Measurements from ENCODE around the gene KIF23. TPM values are rescaled to one million over a fixed set of nuclear protein-coding genes. Genes with fewer than 3 reads are reported as not detected.
"Not testable (repeated sequence)": the region's sequence is repeated elsewhere in the genome, so short reads cannot be mapped to it uniquely, and the experiment has no call there.

The KIF23 gene
- polyA plus RNA-seq, 1 donor (not counting 4 experiments of a cell fraction or from before 2014, with no cell fraction given) = 28.8 TPM

DNA sequence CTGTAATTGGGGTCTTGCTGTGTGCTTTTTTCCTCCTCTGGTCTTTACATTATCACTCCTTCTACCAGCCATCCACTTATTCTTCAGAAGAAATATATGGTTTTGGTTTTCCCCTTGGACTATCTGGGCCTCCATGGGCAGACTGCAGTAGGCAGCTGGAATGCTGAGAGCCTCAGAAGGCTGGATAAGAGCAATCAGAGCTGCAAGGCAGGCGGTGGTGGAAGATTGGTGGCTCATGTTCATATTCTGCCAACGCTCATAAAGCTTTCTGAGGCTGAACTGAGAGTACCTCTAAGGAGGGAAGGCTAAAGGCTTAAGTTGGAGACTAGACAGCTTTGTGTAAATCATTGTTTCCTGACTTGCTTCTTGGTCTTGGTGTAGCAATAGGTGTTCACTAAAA, 32.8 kb downstream of the KIF23 start:
- Histone ChIP-seq H2AFZ (ENCODE audit: control insufficient read depth, low read length) (no peak overlapping the region), H3K79me2 (ENCODE audit: control insufficient read depth, insufficient read depth, low read length) (no peaks in the 10 kb centered on the region), H3K4me3 (ENCODE audit: control insufficient read depth in 2 of 3, extremely low read depth in 1 of 3, insufficient read depth in 2 of 3, low read depth in 1 of 3, low read length in 3 of 3) (no peak overlapping the region), H3K27ac (ENCODE audit: control insufficient read depth, insufficient read depth, low read length) (no peak overlapping the region), H3K9me3 (ENCODE audit: control insufficient read depth, low read depth, low read length) (no peaks in the 10 kb centered on the region), H3K27me3 (ENCODE audit: control insufficient read depth, extremely low read depth, insufficient read depth, low read length) (no peaks in the 10 kb centered on the region), H3K4me1 (ENCODE audit: control insufficient read depth, extremely low read depth, insufficient read depth, low read length) (peaks cover 3% of the 10 kb centered on the region), H3K36me3 (ENCODE audit: control insufficient read depth in 2 of 2, extremely low read depth in 1 of 2, insufficient read depth in 2 of 2, low read length in 2 of 2) (peaks cover 6 to 17% of the 10 kb centered on the region in 2 experiments), H3K4me2 (ENCODE audit: control insufficient read depth, extremely low read depth, insufficient read depth, low read depth, low read length) (no peak overlapping the region), H3K9me1 (ENCODE audit: control insufficient read depth, extremely low read depth, insufficient read depth, low read length) (no peaks in the 10 kb centered on the region), H3K9ac (ENCODE audit: control insufficient read depth, extremely low read depth, insufficient read depth, low read length) (no peak overlapping the region), H4K20me1 (ENCODE audit: control insufficient read depth, extremely low read depth, insufficient read depth, low read length) (no peaks in the 10 kb centered on the region)
- dilution Hi-C loops (cut with MboI; ENCODE audit: extremely low pct_ligation_motif_present, low sequenced_read_pairs) = no loop called here
- FAIRE-seq (no peak), DNase-seq (ENCODE audit: low read depth, low spot score) (no peak)
- no peak for TF ChIP-seq EZH2 (IDR thresholded peaks at IDR 0.05; ENCODE audit: low read length)
- TF ChIP-seq, protein P1, sequence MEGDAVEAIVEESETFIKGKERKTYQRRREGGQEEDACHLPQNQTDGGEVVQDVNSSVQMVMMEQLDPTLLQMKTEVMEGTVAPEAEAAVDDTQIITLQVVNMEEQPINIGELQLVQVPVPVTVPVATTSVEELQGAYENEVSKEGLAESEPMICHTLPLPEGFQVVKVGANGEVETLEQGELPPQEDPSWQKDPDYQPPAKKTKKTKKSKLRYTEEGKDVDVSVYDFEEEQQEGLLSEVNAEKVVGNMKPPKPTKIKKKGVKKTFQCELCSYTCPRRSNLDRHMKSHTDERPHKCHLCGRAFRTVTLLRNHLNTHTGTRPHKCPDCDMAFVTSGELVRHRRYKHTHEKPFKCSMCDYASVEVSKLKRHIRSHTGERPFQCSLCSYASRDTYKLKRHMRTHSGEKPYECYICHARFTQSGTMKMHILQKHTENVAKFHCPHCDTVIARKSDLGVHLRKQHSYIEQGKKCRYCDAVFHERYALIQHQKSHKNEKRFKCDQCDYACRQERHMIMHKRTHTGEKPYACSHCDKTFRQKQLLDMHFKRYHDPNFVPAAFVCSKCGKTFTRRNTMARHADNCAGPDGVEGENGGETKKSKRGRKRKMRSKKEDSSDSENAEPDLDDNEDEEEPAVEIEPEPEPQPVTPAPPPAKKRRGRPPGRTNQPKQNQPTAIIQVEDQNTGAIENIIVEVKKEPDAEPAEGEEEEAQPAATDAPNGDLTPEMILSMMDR (optimal IDR thresholded peaks at IDR 0.05 in 1 of 3, IDR thresholded peaks at IDR 0.05 in 1 of 3, conservative IDR thresholded peaks at IDR 0.05 in 1 of 3; ENCODE audit: extremely low read depth in 1 of 3, insufficient read depth in 2 of 3, low read length in 3 of 3) = no peak

DNA sequence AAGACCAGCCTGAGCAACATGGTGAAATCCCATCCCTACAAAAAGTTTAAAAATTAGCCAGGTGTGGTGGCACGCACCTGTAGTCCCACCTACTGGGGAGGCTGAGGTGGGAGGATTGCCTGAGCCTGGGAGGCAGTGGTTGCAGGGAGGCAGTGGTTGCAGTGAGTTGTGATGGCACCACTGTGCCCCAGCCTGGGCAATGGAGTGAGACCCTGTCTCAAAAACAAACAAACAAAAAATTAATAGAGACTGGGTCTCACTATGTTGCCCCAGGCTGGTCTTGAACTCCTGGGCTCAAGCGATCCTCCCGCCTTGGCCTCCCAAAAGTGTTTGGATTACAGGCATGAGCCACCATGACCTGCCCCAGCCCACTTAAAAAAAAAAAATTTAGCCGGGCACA, 36.1 kb downstream of the KIF23 start:
- H3K4me2 ChIP-seq (ENCODE audit: control insufficient read depth, extremely low read depth, insufficient read depth, low read depth, low read length); H3K9me1 ChIP-seq (ENCODE audit: control insufficient read depth, extremely low read depth, insufficient read depth, low read length); DNase-seq (ENCODE audit: low read depth, low spot score); H3K27ac ChIP-seq (ENCODE audit: control insufficient read depth, insufficient read depth, low read length); H3K9me3 ChIP-seq (ENCODE audit: control insufficient read depth, low read depth, low read length); H3K4me3 ChIP-seq (ENCODE audit: control insufficient read depth in 2 of 3, extremely low read depth in 1 of 3, insufficient read depth in 2 of 3, low read depth in 1 of 3, low read length in 3 of 3); H2AFZ ChIP-seq (ENCODE audit: control insufficient read depth, low read length); H3K27me3 ChIP-seq (ENCODE audit: control insufficient read depth, extremely low read depth, insufficient read depth, low read length); dilution Hi-C loops (cut with MboI; ENCODE audit: extremely low pct_ligation_motif_present, low sequenced_read_pairs); FAIRE-seq; H3K9ac ChIP-seq (ENCODE audit: control insufficient read depth, extremely low read depth, insufficient read depth, low read length): not testable (repeated sequence)
- Histone ChIP-seq H3K36me3 (ENCODE audit: control insufficient read depth in 2 of 2, extremely low read depth in 1 of 2, insufficient read depth in 2 of 2, low read length in 2 of 2) (peaks cover 10 to 31% of the 10 kb centered on the region in 2 experiments), H3K79me2 (ENCODE audit: control insufficient read depth, insufficient read depth, low read length) (peaks cover 25% of the 10 kb centered on the region), H4K20me1 (ENCODE audit: control insufficient read depth, extremely low read depth, insufficient read depth, low read length) (peaks cover 20% of the 10 kb centered on the region), H3K4me1 (ENCODE audit: control insufficient read depth, extremely low read depth, insufficient read depth, low read length) (peaks cover 18% of the 10 kb centered on the region)
